ENCODE measurements around the gene LGR5.

GRCh38 chr12:71474791-71475190, 35.2 kb downstream of the LGR5 start:
- no peak for TF ChIP-seq CTCF (IDR thresholded peaks at IDR 0.05; ENCODE audit: insufficient read depth, low read length)
- TF ChIP-seq SPI1 (IDR thresholded peaks at IDR 0.05; ENCODE audit: borderline replicate concordance, low read depth), result no peak
- TF ChIP-seq GABPA (IDR thresholded peaks at IDR 0.05; ENCODE audit: low read depth), result no peak
- no peak for TF ChIP-seq POLR2AphosphoS5 (IDR thresholded peaks at IDR 0.05; ENCODE audit: low read depth)
- no peak for TF ChIP-seq REST (IDR thresholded peaks at IDR 0.05; ENCODE audit: insufficient replicate concordance, low read depth)
